ENCODE measurements around the gene HSPA4L. TPM values are rescaled to one million over a fixed set of nuclear protein-coding genes. Genes with fewer than 3 reads are reported as not detected.

The HSPA4L gene
- total RNA-seq, 1 experiment from 2014 or later: 3.8 TPM

GRCh38 chr4:127799711-127800110, 17.6 kb downstream of the HSPA4L start:
- Histone ChIP-seq H3K4me3 (ENCODE audit: low read depth, low read length, poor library complexity, severe bottlenecking) (no peak overlapping the region), H3K9me3 (ENCODE audit: low read depth, low read length, poor library complexity, severe bottlenecking) (no peaks in the 10 kb centered on the region), H3K4me1 (ENCODE audit: insufficient read depth, low read length, poor library complexity, severe bottlenecking) (no peaks in the 10 kb centered on the region), H3K27me3 (replicated peaks; ENCODE audit: insufficient read depth, low read depth, low read length, poor library complexity) (peaks cover under 1% of the 10 kb centered on the region), H3K27ac (ENCODE audit: low read depth, low read length, poor library complexity, severe bottlenecking) (no peak overlapping the region), H3K36me3 (ENCODE audit: insufficient read depth, low read length, poor library complexity, severe bottlenecking) (no peaks in the 10 kb centered on the region)
- POLR2A ChIA-PET (ENCODE audit: low non-redundant PET): no interaction called here
- no TSS peak for BruUV-seq (replicated peaks)
- intact Hi-C loops (cut with micrococcal nuclease; ENCODE audit: unreplicated experiment): no loop called here
- CTCF ChIA-PET: no interaction called here
- no peak for DNase-seq (ENCODE audit: low spot score)
- TF ChIP-seq CTCF (conservative IDR thresholded peaks at IDR 0.05; ENCODE audit: low read depth, low read length): no peak
- TF ChIP-seq EZH2 (IDR thresholded peaks at IDR 0.05; ENCODE audit: borderline replicate concordance, low read depth, low read length, poor library complexity, severe bottlenecking): no peak

- Histone ChIP-seq H3K27me3 (replicated peaks; ENCODE audit: insufficient read depth, low read depth, low read length, poor library complexity) (no peaks in the 10 kb centered on the region), H3K4me1 (ENCODE audit: insufficient read depth, low read length, poor library complexity, severe bottlenecking) (no peaks in the 10 kb centered on the region), H3K36me3 (ENCODE audit: insufficient read depth, low read length, poor library complexity, severe bottlenecking) (no peaks in the 10 kb centered on the region), H3K27ac (ENCODE audit: low read depth, low read length, poor library complexity, severe bottlenecking) (no peak overlapping the region), H3K9me3 (ENCODE audit: low read depth, low read length, poor library complexity, severe bottlenecking) (no peaks in the 10 kb centered on the region), H3K4me3 (ENCODE audit: low read depth, low read length, poor library complexity, severe bottlenecking) (no peak overlapping the region)
- intact Hi-C loops (cut with micrococcal nuclease; ENCODE audit: unreplicated experiment): no loop called here
- peak; percentile 30; the same call in 1 of the 2 replicates for TF ChIP-seq CTCF (conservative IDR thresholded peaks at IDR 0.05; ENCODE audit: low read depth, low read length)
- no peak for TF ChIP-seq EZH2 (IDR thresholded peaks at IDR 0.05; ENCODE audit: borderline replicate concordance, low read depth, low read length, poor library complexity, severe bottlenecking)
- no TSS peak for BruUV-seq (replicated peaks)
- ChIA-PET POLR2A (ENCODE audit: low non-redundant PET) (no interaction called here), CTCF (no interaction called here)
- DNase-seq (ENCODE audit: low spot score): peak; percentile 17
These were observed 27.2 kb downstream of the HSPA4L start for GRCh38 chr4:127809173-127809800.

- Histone ChIP-seq H3K9me3 (ENCODE audit: low read depth, low read length, poor library complexity, severe bottlenecking) (no peaks in the 10 kb centered on the region), H3K36me3 (ENCODE audit: insufficient read depth, low read length, poor library complexity, severe bottlenecking) (no peaks in the 10 kb centered on the region), H3K4me1 (ENCODE audit: insufficient read depth, low read length, poor library complexity, severe bottlenecking) (no peaks in the 10 kb centered on the region), H3K27me3 (replicated peaks; ENCODE audit: insufficient read depth, low read depth, low read length, poor library complexity) (peaks cover 3% of the 10 kb centered on the region), H3K27ac (ENCODE audit: low read depth, low read length, poor library complexity, severe bottlenecking) (no peak overlapping the region), H3K4me3 (ENCODE audit: low read depth, low read length, poor library complexity, severe bottlenecking) (no peak overlapping the region)
- no peak for DNase-seq (ENCODE audit: low spot score)
- POLR2A ChIA-PET (ENCODE audit: low non-redundant PET): no interaction called here
- CTCF ChIA-PET: no interaction called here
- BruUV-seq (replicated peaks): no TSS peak
- TF ChIP-seq CTCF (conservative IDR thresholded peaks at IDR 0.05; ENCODE audit: low read depth, low read length) (no peak), EZH2 (IDR thresholded peaks at IDR 0.05; ENCODE audit: borderline replicate concordance, low read depth, low read length, poor library complexity, severe bottlenecking) (no peak)
- intact Hi-C loops (cut with micrococcal nuclease; ENCODE audit: unreplicated experiment): no loop called here
These were observed 28.4 kb downstream of the HSPA4L start for GRCh38 chr4:127810551-127810950.

Data from A673 (cell line).